ENCODE results near the gene ITIH1. TPM values are rescaled to one million over a fixed set of nuclear protein-coding genes. Genes with fewer than 3 reads are reported as not detected.
A peak's percentile ranks its signal among the peaks of the same experiment; 100 is the strongest.

Gene ITIH1
- total and polyA plus RNA-seq, 4 donors: 0.11 to 0.50 (median 0.35) TPM

GRCh38 chr3:52783211-52783555, 5.8 kb downstream of the ITIH1 start:
- no peak overlapping the region for H3K27ac ChIP-seq (ENCODE audit: low read depth in 1 of 2, low read length in 1 of 2)
- DNase-seq: peak in 1 of 3 donors; percentile 6
- no peaks in the 10 kb centered on the region for H3K4me1 ChIP-seq (ENCODE audit: control insufficient read depth in 5 of 5, insufficient read depth in 5 of 5, low read length in 5 of 5)
- H3K4me3 ChIP-seq: no peak overlapping the region
- H3K36me3 ChIP-seq (ENCODE audit: control insufficient read depth in 4 of 4, insufficient read depth in 4 of 4, low read length in 4 of 4): no peaks in the 10 kb centered on the region
- no peaks in the 10 kb centered on the region for H3K9me3 ChIP-seq (ENCODE audit: control insufficient read depth in 4 of 4, insufficient read depth in 3 of 4, low read length in 3 of 4)
- 87 to 90% methylated on average over 3 of the region's 3 CpGs for WGBS, 2 donors
- H3K27me3 ChIP-seq (ENCODE audit: control insufficient read depth in 3 of 3, insufficient read depth in 3 of 3, low read length in 2 of 3): peaks cover 0 to 3% (median 0%) of the 10 kb centered on the region in 3 donors
- no peak for ATAC-seq (ENCODE audit: insufficient read depth, low FRiP score)
- no peak overlapping the region for H3K9ac ChIP-seq (ENCODE audit: insufficient read depth in 1 of 2, low read length in 2 of 2)
- no peak for TF ChIP-seq CTCF (IDR thresholded peaks at IDR 0.05; ENCODE audit: control extremely low read depth, extremely low read depth)

DNA sequence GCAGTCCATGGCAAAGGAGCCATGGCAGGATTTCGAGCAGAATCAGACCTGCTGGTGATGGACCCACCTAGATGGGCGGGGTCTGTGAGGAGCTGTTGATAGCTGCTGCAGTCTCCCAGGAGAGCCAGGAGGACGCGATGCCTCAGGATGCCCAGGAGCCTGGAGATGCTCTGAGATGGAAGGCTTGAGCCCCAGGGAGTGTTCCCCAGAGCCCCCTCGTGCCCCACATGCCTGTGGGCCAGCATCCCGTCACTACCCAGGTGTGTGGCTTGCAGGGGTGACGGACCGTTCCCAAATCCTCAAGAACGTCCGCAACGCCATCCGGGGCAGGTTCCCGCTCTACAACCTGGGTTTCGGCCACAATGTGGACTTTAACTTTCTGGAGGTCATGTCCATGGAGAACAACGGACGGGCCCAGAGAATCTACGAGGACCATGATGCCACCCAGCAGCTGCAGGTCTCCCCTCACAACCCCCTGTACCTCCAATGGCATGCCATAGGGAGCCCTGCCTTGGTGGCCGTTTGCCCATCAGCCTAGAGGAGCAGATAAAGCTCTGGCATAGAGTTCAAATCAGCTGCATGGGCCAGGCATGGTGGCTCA, 6.7 kb downstream of the ITIH1 start:
- no peaks in the 10 kb centered on the region for H3K36me3 ChIP-seq (ENCODE audit: control insufficient read depth in 4 of 4, insufficient read depth in 4 of 4, low read length in 4 of 4)
- H3K4me3 ChIP-seq: no peak overlapping the region
- ATAC-seq (ENCODE audit: insufficient read depth, low FRiP score) (no peak), DNase-seq (peak in 1 of 3 donors; percentile 7)
- peaks cover 0 to 3% (median 0%) of the 10 kb centered on the region in 3 donors for H3K27me3 ChIP-seq (ENCODE audit: control insufficient read depth in 3 of 3, insufficient read depth in 3 of 3, low read length in 2 of 3)
- WGBS, 2 donors: 87 to 88% methylated on average over 18 of the region's 18 CpGs
- TF ChIP-seq CTCF (IDR thresholded peaks at IDR 0.05; ENCODE audit: control extremely low read depth, extremely low read depth): no peak
- H3K27ac ChIP-seq (ENCODE audit: low read depth in 1 of 2, low read length in 1 of 2): no peak overlapping the region
- H3K4me1 ChIP-seq (ENCODE audit: control insufficient read depth in 5 of 5, insufficient read depth in 5 of 5, low read length in 5 of 5): no peaks in the 10 kb centered on the region
- H3K9ac ChIP-seq (ENCODE audit: insufficient read depth in 1 of 2, low read length in 2 of 2): no peak overlapping the region
- H3K9me3 ChIP-seq (ENCODE audit: control insufficient read depth in 4 of 4, insufficient read depth in 3 of 4, low read length in 3 of 4): no peaks in the 10 kb centered on the region

GRCh38 chr3:52784931-52785590, 7.7 kb downstream of the ITIH1 start:
- Histone ChIP-seq H3K9ac (ENCODE audit: insufficient read depth in 1 of 2, low read length in 2 of 2) (no peak overlapping the region), H3K36me3 (ENCODE audit: control insufficient read depth in 4 of 4, insufficient read depth in 4 of 4, low read length in 4 of 4) (no peaks in the 10 kb centered on the region), H3K4me3 (no peak overlapping the region), H3K4me1 (ENCODE audit: control insufficient read depth in 5 of 5, insufficient read depth in 5 of 5, low read length in 5 of 5) (no peaks in the 10 kb centered on the region), H3K27me3 (ENCODE audit: control insufficient read depth in 3 of 3, insufficient read depth in 3 of 3, low read length in 2 of 3) (peaks cover 0 to 3% (median 0%) of the 10 kb centered on the region in 3 donors), H3K27ac (ENCODE audit: low read depth in 1 of 2, low read length in 1 of 2) (no peak overlapping the region), H3K9me3 (ENCODE audit: control insufficient read depth in 4 of 4, insufficient read depth in 3 of 4, low read length in 3 of 4) (no peaks in the 10 kb centered on the region)
- no peak for TF ChIP-seq CTCF (IDR thresholded peaks at IDR 0.05; ENCODE audit: control extremely low read depth, extremely low read depth)
- ATAC-seq (ENCODE audit: insufficient read depth, low FRiP score): no peak
- 89% methylated on average over 5 of the region's 5 CpGs for WGBS, 2 donors
- DNase-seq: peak in 1 of 3 donors; percentile 9
